HepG2 (cell line): ENCODE results near the gene FIZ1. TPM values are rescaled to one million over a fixed set of nuclear protein-coding genes. Genes with fewer than 3 reads are reported as not detected.

Source experiments
- ATF7-NPFF ChIP-seq: sonication (generic); formaldehyde crosslinking; IDR thresholded peaks from 2 replicates; pipeline ENCODE4 v1.8.1; 2023; ENCODE audit warnings: mild to moderate bottlenecking, low read depth, missing genetic modification reagents, moderate library complexity
- E2F2 ChIP-seq: sonication (generic); formaldehyde crosslinking; IDR thresholded peaks from 2 replicates; pipeline ENCODE4 v1.4.0; 2020; ENCODE audit warnings: missing genetic modification reagents, borderline replicate concordance
- HNF1B ChIP-seq: sonication (generic); formaldehyde crosslinking; IDR thresholded peaks from 2 replicates; pipeline ENCODE4 v1.5.1; 2020; ENCODE audit warnings: mild to moderate bottlenecking, moderate library complexity, missing genetic modification reagents
- KLF6 ChIP-seq: IDR thresholded peaks from 2 replicates; pipeline ENCODE4 v1.8.0; 2016; ENCODE audit warnings: missing biosample characterization, missing genetic modification reagents
- MYPOP ChIP-seq: sonication (generic); formaldehyde crosslinking; IDR thresholded peaks from 2 replicates; pipeline ENCODE4 v1.8.1; 2023; ENCODE audit warnings: mild to moderate bottlenecking, moderate library complexity, missing genetic modification reagents
- POGK ChIP-seq: sonication (generic); formaldehyde crosslinking; conservative IDR thresholded peaks from 2 replicates; pipeline ENCODE4 v1.8.0; 2022; ENCODE audit warnings: mild to moderate bottlenecking, moderate library complexity, missing genetic modification reagents
- TCF7 ChIP-seq: sonication (generic); IDR thresholded peaks from 2 replicates; pipeline ENCODE4 v1.6.1; 2016; ENCODE audit warnings: antibody characterized with exemption, low read depth
- ZNF276 ChIP-seq: sonication (generic); formaldehyde crosslinking; IDR thresholded peaks from 2 replicates; pipeline ENCODE4 v1.4.0; 2020; ENCODE audit warnings: mild to moderate bottlenecking, low read depth, missing genetic modification reagents
- ZNF543 ChIP-seq: sonication (generic); formaldehyde crosslinking; IDR thresholded peaks from 2 replicates; pipeline ENCODE4 v1.4.0; 2020; ENCODE audit warnings: mild to moderate bottlenecking, missing genetic modification reagents
- ZNF556 ChIP-seq: sonication (generic); formaldehyde crosslinking; IDR thresholded peaks from 2 replicates; pipeline ENCODE4 v1.4.0; 2020; ENCODE audit warnings: mild to moderate bottlenecking, missing genetic modification reagents, borderline replicate concordance
- ZNF564 ChIP-seq: sonication (generic); formaldehyde crosslinking; IDR thresholded peaks from 2 replicates; pipeline ENCODE4 v1.8.1; 2023; ENCODE audit warnings: mild to moderate bottlenecking, missing genetic modification reagents
- ZNF570 ChIP-seq: sonication (generic); formaldehyde crosslinking; IDR thresholded peaks from 2 replicates; pipeline ENCODE4 v1.4.0; 2020; ENCODE audit warnings: mild to moderate bottlenecking, missing genetic modification reagents, borderline replicate concordance
- ZNF768 ChIP-seq: sonication (generic); formaldehyde crosslinking; IDR thresholded peaks from 2 replicates; pipeline ENCODE4 v1.4.0; 2020; ENCODE audit warnings: missing genetic modification reagents
- ZNF777 ChIP-seq: sonication (generic); formaldehyde crosslinking; IDR thresholded peaks from 2 replicates; pipeline ENCODE4 v1.4.0; 2020; ENCODE audit warnings: missing genetic modification reagents
- polyA plus RNA-seq, 8 experiments: library from polyadenylated mRNA; depleted of rRNA in 3 of 8; stranded (reverse) in 7 of 8; unstranded in 1 of 8; fragments of >200 nt; fragmentation: Illumina TruSeq in 4 of 8; extraction: Trizol in 4 of 8; gene quantifications; 2 replicates each; pipeline versions ENCODE4 v1.2.1 to v1.2.3, GENCODE V29; 2011 to 2016; ENCODE audit warnings: low read depth in 4 of 8, missing spikeins in 1 of 8, mixed read lengths in 1 of 8; ENCODE audit not compliant: insufficient read depth in 1 of 8
- total RNA-seq, 5 experiments: library from RNA; depleted of rRNA; stranded (reverse); fragments of >200 nt; fragmentation: Illumina TruSeq; extraction: Trizol; gene quantifications; 2 replicates each; pipeline ENCODE4 v1.2.3, GENCODE V29; 2016; ENCODE audit warnings: low read depth in 1 of 5

FIZ1 gene
- total and polyA plus RNA-seq, 2 of the 13 experiments (the other 11 are each of a cell fraction or from before 2014, with no cell fraction given): 3.6 to 5.9 TPM

GRCh38 chr19:55624109-55625003, 25.0 kb upstream of the FIZ1 start, which contains the start of gene ZNF784 (continued):
- peak; percentile 57; the same call in 1 of the 2 replicates for TF ChIP-seq HNF1B (CRISPR knock-in tag)
- TF ChIP-seq ZNF768 (CRISPR knock-in tag): peak; percentile 20; the same call in 1 of the 2 replicates
- TF ChIP-seq MYPOP (CRISPR knock-in tag): no peak; the same call in 1 of the 2 replicates
- no peak for TF ChIP-seq TCF7
- TF ChIP-seq ATF7-NPFF (CRISPR knock-in tag): peak; percentile 28; the same call in 1 of the 2 replicates
- TF ChIP-seq POGK (CRISPR knock-in tag): peak; percentile 73; the same call in 1 of the 2 replicates
- TF ChIP-seq ZNF777: 0 out of 2 replicates have a peak, but pooled peaks have one; percentile 16
- no peak for TF ChIP-seq E2F2
- no peak for TF ChIP-seq ZNF570 (CRISPR knock-in tag)
- 0 out of 2 replicates have a peak, but pooled peaks have one; percentile 37 for TF ChIP-seq ZNF543
- 0 out of 2 replicates have a peak, but pooled peaks have one; percentile 61 for TF ChIP-seq ZNF276 (CRISPR knock-in tag)
- peak; percentile 34; the same call in 1 of the 2 replicates for TF ChIP-seq ZNF564 (CRISPR knock-in tag)
- peak; percentile 55; the same call in 1 of the 2 replicates for TF ChIP-seq ZNF556
- TF ChIP-seq KLF6 (CRISPR knock-in tag): no peak
